Immature natural killer cell (primary cell): ENCODE results near the gene TNKS1BP1. TPM values are rescaled to one million over a fixed set of nuclear protein-coding genes. Genes with fewer than 3 reads are reported as not detected.
A peak's percentile ranks its signal among the peaks of the same experiment; 100 is the strongest.
"Not testable (repeated sequence)": the region's sequence is repeated elsewhere in the genome, so short reads cannot be mapped to it uniquely, and the experiment has no call there.

Source experiments
- DNase-seq, 3 donors: peaks; one replicate each; pipeline ENCODE4 v3.0.0; 2022; ENCODE audit warnings: mixed read lengths in 1 of 3
- H3K27ac Mint-ChIP-seq, 6 donors: one replicate each; pipeline ENCODE4 v1.8.0; 2020; ENCODE audit warnings: mixed read lengths in 6 of 6, mild to moderate bottlenecking in 5 of 6, inconsistent platforms in 4 of 6, moderate library complexity in 3 of 6
- H3K27me3 Mint-ChIP-seq, 3 donors: one replicate each; pipeline ENCODE4 v1.8.0; 2020 to 2021; ENCODE audit warnings: low read depth in 3 of 3, mild to moderate bottlenecking in 3 of 3, mixed read lengths in 3 of 3, moderate library complexity in 3 of 3, inconsistent platforms in 1 of 3
- H3K36me3 Mint-ChIP-seq, 3 donors: one replicate each; pipeline ENCODE4 v1.8.0; 2020; ENCODE audit warnings: mixed read lengths in 3 of 3, inconsistent platforms in 2 of 3, mild to moderate bottlenecking in 2 of 3
- H3K4me1 Mint-ChIP-seq, 2 donors: one replicate each; pipeline ENCODE4 v1.8.0; 2020; ENCODE audit warnings: inconsistent platforms in 2 of 2, mild to moderate bottlenecking in 2 of 2, mixed read lengths in 2 of 2, moderate library complexity in 1 of 2
- H3K4me3 Mint-ChIP-seq, 5 donors: one replicate each; pipeline ENCODE4 v1.8.0; 2020; ENCODE audit warnings: mild to moderate bottlenecking in 5 of 5, mixed read lengths in 5 of 5, inconsistent platforms in 3 of 5, moderate library complexity in 3 of 5
- H3K9me3 Mint-ChIP-seq, 6 donors: one replicate each; pipeline ENCODE4 v1.8.0; 2020; ENCODE audit warnings: mild to moderate bottlenecking in 6 of 6, mixed read lengths in 6 of 6, inconsistent platforms in 4 of 6, moderate library complexity in 3 of 6
- polyA plus RNA-seq, 3 donors: library from polyadenylated mRNA; unstranded; fragments of 300-500 nt; fragmentation: Illumina TruSeq; gene quantifications; one replicate each; pipeline ENCODE4 v1.2.3, GENCODE V29; 2021

TNKS1BP1 gene
- polyA plus RNA-seq, 3 donors from 2014 or later: 1.0 to 1.7 (median 1.6) TPM

GRCh38 chr11:57348052-57348451 is 23.3 kb upstream of the TNKS1BP1 start:
- H3K36me3 Mint-ChIP-seq: peaks cover 0 to 5% (median 0%) of the 10 kb centered on the region in 3 donors
- peaks cover 0 to 3% of the 10 kb centered on the region in 2 donors for H3K4me1 Mint-ChIP-seq
- DNase-seq: no peak
- H3K4me3 Mint-ChIP-seq: no peak overlapping the region
- H3K9me3 Mint-ChIP-seq: no peaks in the 10 kb centered on the region
- no peak overlapping the region for H3K27ac Mint-ChIP-seq
- peaks cover 0 to 4% (median 3%) of the 10 kb centered on the region in 3 donors for H3K27me3 Mint-ChIP-seq

GRCh38 chr11:57347336-57347735 is 22.6 kb upstream of the TNKS1BP1 start:
- H3K27me3 Mint-ChIP-seq: peaks cover 0 to 3% (median 2%) of the 10 kb centered on the region in 3 donors
- peaks cover 0 to 3% of the 10 kb centered on the region in 2 donors for H3K4me1 Mint-ChIP-seq
- DNase-seq: no peak
- H3K36me3 Mint-ChIP-seq: peaks cover 0 to 5% (median 0%) of the 10 kb centered on the region in 3 donors
- H3K4me3 Mint-ChIP-seq: no peak overlapping the region
- H3K27ac Mint-ChIP-seq: no peak overlapping the region
- H3K9me3 Mint-ChIP-seq: no peaks in the 10 kb centered on the region

GRCh38 chr11:57345555-57346211 is 20.9 kb upstream of the TNKS1BP1 start:
- peak; percentile 52 to 59 (median 57) for DNase-seq
- H3K9me3 Mint-ChIP-seq: no peaks in the 10 kb centered on the region
- H3K36me3 Mint-ChIP-seq: no peaks in the 10 kb centered on the region
- H3K4me1 Mint-ChIP-seq: peaks cover 10 to 13% of the 10 kb centered on the region in 2 donors
- H3K27me3 Mint-ChIP-seq: peaks cover 0 to 5% (median 2%) of the 10 kb centered on the region in 3 donors
- H3K4me3 Mint-ChIP-seq: no peak overlapping the region
- H3K27ac Mint-ChIP-seq: no peak overlapping the region

GRCh38 chr11:57344826-57345225 is 20.1 kb upstream of the TNKS1BP1 start:
- H3K27ac Mint-ChIP-seq: no peak overlapping the region
- peaks cover 12 to 22% of the 10 kb centered on the region in 2 donors for H3K4me1 Mint-ChIP-seq
- no peak for DNase-seq
- H3K36me3 Mint-ChIP-seq: no peaks in the 10 kb centered on the region
- no peaks in the 10 kb centered on the region for H3K9me3 Mint-ChIP-seq
- peaks cover 0 to 8% (median 2%) of the 10 kb centered on the region in 3 donors for H3K27me3 Mint-ChIP-seq
- no peak overlapping the region for H3K4me3 Mint-ChIP-seq

- peaks cover 0 to 12% (median 2%) of the 10 kb centered on the region in 3 donors for H3K27me3 Mint-ChIP-seq
- H3K4me3 Mint-ChIP-seq: no peak overlapping the region
- peaks cover 12 to 24% of the 10 kb centered on the region in 2 donors for H3K4me1 Mint-ChIP-seq
- H3K36me3 Mint-ChIP-seq: no peaks in the 10 kb centered on the region
- H3K9me3 Mint-ChIP-seq: no peaks in the 10 kb centered on the region
- H3K27ac Mint-ChIP-seq: no peak overlapping the region
- DNase-seq: no peak
These were observed 19.1 kb upstream of the TNKS1BP1 start for GRCh38 chr11:57343825-57344224.

GRCh38 chr11:57342702-57343101 is 17.9 kb upstream of the TNKS1BP1 start:
- no peak overlapping the region for H3K4me3 Mint-ChIP-seq
- peaks cover 0 to 11% (median 2%) of the 10 kb centered on the region in 3 donors for H3K27me3 Mint-ChIP-seq
- no peaks in the 10 kb centered on the region for H3K9me3 Mint-ChIP-seq
- H3K27ac Mint-ChIP-seq: no peak overlapping the region
- H3K36me3 Mint-ChIP-seq: no peaks in the 10 kb centered on the region
- peaks cover 12 to 24% of the 10 kb centered on the region in 2 donors for H3K4me1 Mint-ChIP-seq
- no peak for DNase-seq

GRCh38 chr11:57341250-57341808 is 16.6 kb upstream of the TNKS1BP1 start:
- DNase-seq: no peak
- peak overlapping the region in 2 of 6 donors; percentile 3 to 51 for H3K27ac Mint-ChIP-seq

GRCh38 chr11:57340039-57340615 is 15.4 kb upstream of the TNKS1BP1 start:
- H3K4me3 Mint-ChIP-seq: no peak overlapping the region
- DNase-seq: no peak
- H3K36me3 Mint-ChIP-seq: no peaks in the 10 kb centered on the region
- no peaks in the 10 kb centered on the region for H3K9me3 Mint-ChIP-seq
- H3K27me3 Mint-ChIP-seq: peaks cover 0 to 16% (median 5%) of the 10 kb centered on the region in 3 donors
- peak overlapping the region in 2 of 6 donors; percentile 3 to 74 for H3K27ac Mint-ChIP-seq
- peaks cover 25 to 38% of the 10 kb centered on the region in 2 donors for H3K4me1 Mint-ChIP-seq

More at GRCh38 chr11:57341250-57341808, 16.6 kb upstream of the TNKS1BP1 start:
- Mint-ChIP-seq H3K4me1 (peaks cover 17 to 29% of the 10 kb centered on the region in 2 donors), H3K9me3 (no peaks in the 10 kb centered on the region), H3K27me3 (peaks cover 0 to 10% (median under 1%) of the 10 kb centered on the region in 3 donors), H3K36me3 (no peaks in the 10 kb centered on the region), H3K4me3 (peak overlapping the region in 1 of 5 donors; percentile 24)

- DNase-seq: no peak
- peak overlapping the region in 1 of 6 donors; percentile 41 for H3K27ac Mint-ChIP-seq
- peaks cover 0 to 16% (median 5%) of the 10 kb centered on the region in 3 donors for H3K27me3 Mint-ChIP-seq
- no peak overlapping the region for H3K4me3 Mint-ChIP-seq
- no peaks in the 10 kb centered on the region for H3K9me3 Mint-ChIP-seq
- peaks cover 33 to 46% of the 10 kb centered on the region in 2 donors for H3K4me1 Mint-ChIP-seq
- H3K36me3 Mint-ChIP-seq: peaks cover 0 to 3% (median 0%) of the 10 kb centered on the region in 3 donors
These were observed 14.6 kb upstream of the TNKS1BP1 start for GRCh38 chr11:57339328-57339727.

GRCh38 chr11:57338142-57338541 is 13.4 kb upstream of the TNKS1BP1 start, which contains the start of gene P2RX3:
P2RX3 (plus strand) TSS chr11:57338352; CDS start chr11:57338551, 199 bp downstream.
- Mint-ChIP-seq H3K27ac (peak within 1 kb of the TSS in 5 of 6 donors; percentile 27 to 97 (median 67)), H3K4me1 (peaks cover 39 to 57% of the 10 kb centered on the region in 2 donors), H3K27me3 (peaks cover 0 to 16% (median 5%) of the 10 kb centered on the region in 3 donors), H3K9me3 (no peaks in the 10 kb centered on the region), H3K4me3 (peak within 1 kb of the TSS in 2 of 5 donors; percentile 27 to 43), H3K36me3 (peaks cover 0 to 3% (median 2%) of the 10 kb centered on the region in 3 donors)
- no peak for DNase-seq

GRCh38 chr11:57336856-57337255 is 12.1 kb upstream of the TNKS1BP1 start:
- DNase-seq, H3K9me3 Mint-ChIP-seq: not testable (repeated sequence)
- Mint-ChIP-seq H3K4me1 (peaks cover 39 to 55% of the 10 kb centered on the region in 2 donors), H3K4me3 (peak overlapping the region; percentile 86 to 97 (median 94)), H3K27me3 (peaks cover 0 to 16% (median 5%) of the 10 kb centered on the region in 3 donors), H3K27ac (peak overlapping the region; percentile 97 to 99 (median 98)), H3K36me3 (peaks cover 4 to 13% (median 11%) of the 10 kb centered on the region in 3 donors)

- H3K27ac Mint-ChIP-seq: peak overlapping the region; percentile 97 to 99 (median 98)
- DNase-seq: no peak
- no peaks in the 10 kb centered on the region for H3K9me3 Mint-ChIP-seq
- H3K36me3 Mint-ChIP-seq: peaks cover 8 to 20% (median 12%) of the 10 kb centered on the region in 3 donors
- H3K4me1 Mint-ChIP-seq: peaks cover 35 to 49% of the 10 kb centered on the region in 2 donors
- peaks cover 0 to 13% (median 5%) of the 10 kb centered on the region in 3 donors for H3K27me3 Mint-ChIP-seq
- peak overlapping the region; percentile 86 to 97 (median 94) for H3K4me3 Mint-ChIP-seq
These were observed 11.4 kb upstream of the TNKS1BP1 start for GRCh38 chr11:57336111-57336666.

- Mint-ChIP-seq H3K36me3 (peaks cover 13 to 26% (median 18%) of the 10 kb centered on the region in 3 donors), H3K27me3 (peaks cover 0 to 13% (median 5%) of the 10 kb centered on the region in 3 donors), H3K9me3 (no peaks in the 10 kb centered on the region), H3K4me1 (peaks cover 29 to 42% of the 10 kb centered on the region in 2 donors), H3K27ac (peak within 1 kb of the TSS; percentile 97 to 99 (median 98)), H3K4me3 (peak within 1 kb of the TSS; percentile 86 to 97 (median 94))
- peak; percentile 85 to 88 (median 87) for DNase-seq
These were observed 10.8 kb upstream of the TNKS1BP1 start, which contains the start of gene SSRP1 for GRCh38 chr11:57335343-57336110. SSRP1 (minus strand) TSS chr11:57335892; CDS start chr11:57335121, 771 bp downstream.
